HCT116 (cell line): ENCODE measurements around the gene TMEM203. TPM values are rescaled to one million over a fixed set of nuclear protein-coding genes. Genes with fewer than 3 reads are reported as not detected.

Experiments
- ATAC-seq: fragments of 200-7000 bp; cut with Tn5 transposase; 2 replicates; pipeline ENCODE4 v1.9.1; 2020; ENCODE audit warnings: mild to moderate bottlenecking, moderate library complexity
- BruUV-seq: library from RNA; stranded (reverse); fragments of 400-500 nt; replicated peaks from 2 replicates; lab custom pipeline; 2021; lab: Mats Ljungman, UMichigan
- CTCF ChIA-PET: fragments of 300-600 bp; sonication (Branson Sonifier 250); formaldehyde crosslinking; loops from one replicate; lab custom pipeline; 2021; ENCODE audit warnings: antibody characterized with exemption; lab: Charles Lee
- POLR2A ChIA-PET: fragments of 300-600, 350-600 bp; sonication (Branson Sonifier 250); formaldehyde crosslinking; loops from one replicate; lab custom pipeline; 2021; ENCODE audit warnings: antibody characterized with exemption; lab: Charles Lee
- RAD21 ChIA-PET, 2 experiments: fragments of 300-600 bp; sonication (Branson Sonifier 250); formaldehyde crosslinking; loops; one replicate each; lab custom pipeline; 2023; ENCODE audit warnings: low total read pairs in 2 of 2; ENCODE audit not compliant: uncharacterized antibody in 2 of 2, unreplicated experiment in 2 of 2, low non-redundant PET in 1 of 2; lab: Charles Lee
- DNase-seq: peaks from one replicate; pipeline ENCODE4 v3.0.0-alpha.2; 2010; ENCODE audit warnings: low read depth, low spot score
- H2AFZ ChIP-seq: fragments of 200-600 bp; shearing (Covaris generic), sonication (generic); 2 replicates; pipeline ENCODE4 v1.6.1; 2017; ENCODE audit warnings: low read depth, mixed run types, mixed read lengths, antibody characterized with exemption, low read length; ENCODE audit not compliant: poor library complexity, severe bottlenecking
- H3K27ac ChIP-seq: 2 replicates; pipeline ENCODE4 v1.5.1; 2012; ENCODE audit warnings: low read depth, low read length
- H3K27me3 ChIP-seq: fragments of 200-600 bp; sonication (generic); 2 replicates; pipeline ENCODE4 v1.6.1; 2016; ENCODE audit warnings: mixed run types, low read length, mixed read lengths; ENCODE audit not compliant: insufficient read depth
- H3K36me3 ChIP-seq, 2 experiments: fragments of 200-500 bp in 1 of 2; fragments of 200-600 bp in 1 of 2; sonication (Bioruptor generic) in 1 of 2; sonication (generic) in 1 of 2; 2 replicates each; pipeline versions ENCODE4 v1.5.1 to v1.6.1; 2014 to 2016; ENCODE audit warnings: low read length in 2 of 2, inconsistent platforms in 1 of 2, mixed read lengths in 1 of 2, mixed run types in 1 of 2; ENCODE audit not compliant: insufficient read depth in 2 of 2, control insufficient read depth in 1 of 2
- H3K4me1 ChIP-seq, 2 experiments: fragments of 200-600 bp in 1 of 2; sonication (generic) in 1 of 2; 2 replicates each; pipeline versions ENCODE4 v1.5.1 to v1.6.1; 2012 to 2017; ENCODE audit warnings: low read length in 2 of 2, inconsistent platforms in 1 of 2, mild to moderate bottlenecking in 1 of 2, mixed read lengths in 1 of 2, mixed run types in 1 of 2, moderate library complexity in 1 of 2; ENCODE audit not compliant: insufficient read depth in 2 of 2, control insufficient read depth in 1 of 2
- H3K4me2 ChIP-seq: fragments of 200-600 bp; sonication (generic); 2 replicates; pipeline ENCODE4 v1.6.1; 2017; ENCODE audit warnings: mixed run types, low read length, mixed read lengths
- H3K4me3 ChIP-seq, 2 experiments: fragments of 200-600 bp in 1 of 2; sonication (generic) in 1 of 2; replicated peaks in 1 of 2; 2 replicates each; pipeline ENCODE4 v1.5.1; 2011 to 2016; ENCODE audit warnings: low read length in 2 of 2, control low read depth in 1 of 2, low read depth in 1 of 2, mild to moderate bottlenecking in 1 of 2, mixed read lengths in 1 of 2, mixed run types in 1 of 2
- H3K79me2 ChIP-seq: fragments of 200-600 bp; sonication (generic); 2 replicates; pipeline ENCODE4 v1.6.1; 2017; ENCODE audit warnings: mild to moderate bottlenecking, mixed run types, low read length, moderate library complexity, mixed read lengths; ENCODE audit not compliant: insufficient read depth
- H3K9ac ChIP-seq: fragments of 200-600 bp; sonication (generic); 2 replicates; pipeline ENCODE4 v1.6.1; 2016; ENCODE audit warnings: low read length, mixed read lengths
- H3K9me2 ChIP-seq: fragments of 200-600 bp; sonication (generic), shearing (Covaris generic); 2 replicates; pipeline ENCODE4 v1.6.1; 2017; ENCODE audit warnings: mixed run types, mild to moderate bottlenecking, moderate library complexity; ENCODE audit not compliant: insufficient read depth
- H3K9me3 ChIP-seq, 2 experiments: fragments of 200-500 bp in 1 of 2; fragments of 200-600 bp in 1 of 2; sonication (Bioruptor generic) in 1 of 2; sonication (generic) in 1 of 2; 2 replicates each; pipeline ENCODE4 v1.6.1; 2014 to 2017; ENCODE audit warnings: low read length in 2 of 2, mixed read lengths in 2 of 2, inconsistent platforms in 1 of 2, low read depth in 1 of 2, mild to moderate bottlenecking in 1 of 2, mixed run types in 1 of 2, moderate library complexity in 1 of 2; ENCODE audit not compliant: control insufficient read depth in 1 of 2, insufficient read depth in 1 of 2
- H4K20me1 ChIP-seq: fragments of 200-600 bp; sonication (generic), shearing (Covaris generic); 2 replicates; pipeline ENCODE4 v1.6.1; 2017; ENCODE audit warnings: mixed run types, mild to moderate bottlenecking, moderate library complexity; ENCODE audit not compliant: insufficient read depth
- ATF3 ChIP-seq: IDR thresholded peaks from 2 replicates; pipeline ENCODE4 v1.6.1; 2012
- CBX3 ChIP-seq: IDR thresholded peaks from 2 replicates; pipeline ENCODE4 v1.6.1; 2012; ENCODE audit warnings: low read depth
- EZH2 ChIP-seq: fragments of 200-600 bp; sonication (generic); IDR thresholded peaks from 2 replicates; pipeline ENCODE4 v1.6.1; 2017; ENCODE audit warnings: antibody characterized with exemption, mixed run types
- EZH2phosphoT487 ChIP-seq: fragments of 200-600 bp; IDR thresholded peaks from 2 replicates; pipeline ENCODE4 v1.6.1; 2018; ENCODE audit warnings: antibody characterized with exemption, borderline replicate concordance
- JUND ChIP-seq: IDR thresholded peaks from 2 replicates; pipeline ENCODE4 v1.6.1; 2012
- REST ChIP-seq: IDR thresholded peaks from 2 replicates; pipeline ENCODE4 v1.6.1; 2012; ENCODE audit warnings: low read depth
- TCF7L2 ChIP-seq: IDR thresholded peaks from 2 replicates; pipeline ENCODE4 v1.7.0; 2011; ENCODE audit warnings: borderline replicate concordance, inconsistent platforms; ENCODE audit not compliant: insufficient read depth, insufficient read length; ENCODE audit errors: extremely low read depth
- YY1 ChIP-seq: IDR thresholded peaks from 2 replicates; pipeline ENCODE4 v1.6.1; 2011; ENCODE audit warnings: low read length, low read depth, moderate library complexity, mild to moderate bottlenecking; ENCODE audit not compliant: insufficient replicate concordance; ENCODE audit errors: extremely low read depth
- ZFX ChIP-seq: fragments of 450-650 bp; IDR thresholded peaks from 2 replicates; pipeline ENCODE4 v1.6.1; 2017
- ZNF274 ChIP-seq: fragments of 200-500 bp; sonication (Bioruptor generic); IDR thresholded peaks from 2 replicates; pipeline ENCODE4 v1.6.1; 2014; ENCODE audit warnings: mild to moderate bottlenecking, low read depth, low read length, inconsistent platforms
- intact Hi-C: fragments of 100-400 bp; cut with micrococcal nuclease; formaldehyde crosslinking; loops from 2 replicates; pipeline ENCODE4 v1.10.0; 2022
- total RNA-seq: library from RNA; stranded (reverse); gene quantifications from one replicate; pipeline ENCODE4 v1.2.1, GENCODE V29; 2021; ENCODE audit not compliant: unreplicated experiment
- TF ChIP-seq, protein P1 (sequence below): IDR thresholded peaks from 2 replicates; pipeline ENCODE4 v1.6.1; 2011; ENCODE audit warnings: mild to moderate bottlenecking, low read length, moderate library complexity; ENCODE audit not compliant: insufficient replicate concordance; ENCODE audit errors: extremely low read depth

Gene TMEM203
- total RNA-seq, 1 experiment from 2014 or later: 45.0 TPM

DNA sequence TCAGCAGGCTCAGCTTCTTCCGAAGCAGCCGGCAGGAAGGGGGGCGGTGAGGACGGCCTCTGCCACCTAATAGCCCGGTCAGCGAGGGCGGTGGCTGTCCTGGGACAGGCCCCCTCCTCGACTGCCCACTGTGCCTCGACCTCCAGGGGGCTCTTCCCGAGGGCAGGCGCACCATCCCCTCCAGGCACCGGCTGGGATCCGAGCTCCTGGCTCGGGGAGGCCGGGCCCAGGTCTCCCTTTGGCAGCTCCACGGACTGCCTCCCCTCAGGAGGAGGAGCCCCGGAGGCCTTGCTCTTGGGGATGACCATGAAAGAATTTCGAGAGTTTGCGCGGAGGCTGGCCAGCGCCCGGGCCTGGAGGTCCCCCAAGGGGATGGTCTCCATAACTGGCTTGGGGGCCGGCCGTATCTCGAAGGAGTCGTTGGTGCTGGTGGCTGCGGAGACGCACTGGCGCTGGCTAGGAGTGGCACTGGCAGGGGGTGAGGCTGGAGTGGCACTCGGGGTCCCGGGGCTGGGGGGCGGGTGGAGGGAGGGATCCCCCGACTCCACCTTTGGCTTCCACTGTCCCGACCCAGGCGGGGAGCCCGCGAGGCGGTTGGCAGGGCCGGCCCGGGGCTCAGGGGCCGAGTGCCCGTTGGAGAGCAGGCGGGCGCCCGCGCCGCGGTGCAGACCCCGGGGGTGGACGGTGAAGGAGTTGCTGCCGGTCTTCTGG, 5.9 kb downstream of the TMEM203 start:
- ATAC-seq (no peak), DNase-seq (no peak)
- Histone ChIP-seq H2AFZ (no peak overlapping the region), H3K36me3 (0 out of 4 replicates have a peak, but pooled peaks cover 0 to 3% of the 10 kb centered on the region in 2 experiments), H4K20me1 (no peaks in the 10 kb centered on the region), H3K9me3 (no peaks in the 10 kb centered on the region), H3K27ac (peak overlapping the region; percentile 35; the same call in 1 of the 2 replicates), H3K9me2 (no peaks in the 10 kb centered on the region), H3K4me1 (peaks cover 40 to 61% of the 10 kb centered on the region in 2 experiments), H3K9ac (peak overlapping the region; percentile 46), H3K4me2 (peak overlapping the region; percentile 63), H3K4me3 (peak overlapping the region; percentile 15 to 46; a peak in 3 of 4 replicates), H3K79me2 (peaks cover 35% of the 10 kb centered on the region), H3K27me3 (no peaks in the 10 kb centered on the region)
- BruUV-seq: no TSS peak
- CTCF ChIA-PET: no interaction called here
- RAD21 ChIA-PET: interaction anchor here in 1 of 2 experiments (0.9 kb wide), 1 partner anchor 42 kb away, joined by 7 read pairs; no protein-coding TSS in a partner anchor
- intact Hi-C loops: loop anchor here (1.0 kb wide), 1 partner anchor 42 kb away; the partner anchor contains the start of gene TUBB4B
- TF ChIP-seq REST: no peak
- no peak for TF ChIP-seq EZH2phosphoT487
- TF ChIP-seq ZNF274: no peak
- TF ChIP-seq, protein P1, sequence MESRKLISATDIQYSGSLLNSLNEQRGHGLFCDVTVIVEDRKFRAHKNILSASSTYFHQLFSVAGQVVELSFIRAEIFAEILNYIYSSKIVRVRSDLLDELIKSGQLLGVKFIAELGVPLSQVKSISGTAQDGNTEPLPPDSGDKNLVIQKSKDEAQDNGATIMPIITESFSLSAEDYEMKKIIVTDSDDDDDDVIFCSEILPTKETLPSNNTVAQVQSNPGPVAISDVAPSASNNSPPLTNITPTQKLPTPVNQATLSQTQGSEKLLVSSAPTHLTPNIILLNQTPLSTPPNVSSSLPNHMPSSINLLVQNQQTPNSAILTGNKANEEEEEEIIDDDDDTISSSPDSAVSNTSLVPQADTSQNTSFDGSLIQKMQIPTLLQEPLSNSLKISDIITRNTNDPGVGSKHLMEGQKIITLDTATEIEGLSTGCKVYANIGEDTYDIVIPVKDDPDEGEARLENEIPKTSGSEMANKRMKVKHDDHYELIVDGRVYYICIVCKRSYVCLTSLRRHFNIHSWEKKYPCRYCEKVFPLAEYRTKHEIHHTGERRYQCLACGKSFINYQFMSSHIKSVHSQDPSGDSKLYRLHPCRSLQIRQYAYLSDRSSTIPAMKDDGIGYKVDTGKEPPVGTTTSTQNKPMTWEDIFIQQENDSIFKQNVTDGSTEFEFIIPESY: no peak
- no peak for TF ChIP-seq TCF7L2
- TF ChIP-seq ATF3: no peak
- no peak for TF ChIP-seq JUND
- no peak for TF ChIP-seq YY1
- no peak for TF ChIP-seq EZH2
- TF ChIP-seq CBX3: no peak
- no peak for TF ChIP-seq ZFX
- POLR2A ChIA-PET: interaction anchor here (2.6 kb wide), 1 partner anchor 10 kb away, joined by 20 read pairs; the partner anchor contains the start of genes ANAPC2 and SSNA1
